Measurements from ENCODE around the gene LMOD2. TPM values are rescaled to one million over a fixed set of nuclear protein-coding genes. Genes with fewer than 3 reads are reported as not detected.
A peak's percentile ranks its signal among the peaks of the same experiment; 100 is the strongest.
"Not testable (repeated sequence)": the region's sequence is repeated elsewhere in the genome, so short reads cannot be mapped to it uniquely, and the experiment has no call there.

Gene LMOD2
- total RNA-seq, 1 experiment from 2014 or later, result not detected

DNA sequence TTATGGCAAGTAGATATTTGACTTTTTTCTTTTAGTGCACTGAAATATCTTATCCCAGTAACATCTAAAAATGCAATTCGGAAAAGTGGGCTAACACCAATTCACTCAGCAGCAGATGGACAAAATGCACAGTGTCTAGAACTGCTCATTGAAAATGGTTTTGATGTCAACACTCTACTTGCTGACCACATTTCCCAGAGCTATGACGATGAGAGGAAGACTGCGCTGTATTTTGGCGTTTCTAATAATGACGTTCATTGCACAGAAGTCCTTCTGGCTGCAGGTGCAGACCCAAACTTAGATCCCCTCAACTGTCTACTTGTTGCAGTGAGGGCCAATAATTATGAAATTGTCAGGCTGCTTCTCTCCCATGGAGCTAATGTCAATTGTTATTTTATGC lies 26.8 kb upstream of the LMOD2 start:
- BruUV-seq (replicated peaks), result no TSS peak
- Mint-ChIP-seq H3K4me1 (ENCODE audit: insufficient read depth, unreplicated experiment) (peaks cover 20% of the 10 kb centered on the region), H3K9me3 (ENCODE audit: unreplicated experiment) (no peaks in the 10 kb centered on the region), H3K4me3 (ENCODE audit: unreplicated experiment) (no peak overlapping the region), H3K36me3 (ENCODE audit: insufficient read depth, unreplicated experiment) (no peaks in the 10 kb centered on the region), H3K27me3 (ENCODE audit: insufficient read depth, unreplicated experiment) (no peaks in the 10 kb centered on the region), H3K27ac (ENCODE audit: low read depth, unreplicated experiment) (no peak overlapping the region)
- ChIA-PET POLR2A (no interaction called here), CTCF (interaction anchor here (0.6 to 1.3 kb wide), 4 partner anchors 9 to 48 kb away, joined by 3 to 4 read pairs (median 3); no protein-coding TSS in a partner anchor)
- DNase-seq (ENCODE audit: unreplicated experiment), result no peak
- TF ChIP-seq, protein P1, sequence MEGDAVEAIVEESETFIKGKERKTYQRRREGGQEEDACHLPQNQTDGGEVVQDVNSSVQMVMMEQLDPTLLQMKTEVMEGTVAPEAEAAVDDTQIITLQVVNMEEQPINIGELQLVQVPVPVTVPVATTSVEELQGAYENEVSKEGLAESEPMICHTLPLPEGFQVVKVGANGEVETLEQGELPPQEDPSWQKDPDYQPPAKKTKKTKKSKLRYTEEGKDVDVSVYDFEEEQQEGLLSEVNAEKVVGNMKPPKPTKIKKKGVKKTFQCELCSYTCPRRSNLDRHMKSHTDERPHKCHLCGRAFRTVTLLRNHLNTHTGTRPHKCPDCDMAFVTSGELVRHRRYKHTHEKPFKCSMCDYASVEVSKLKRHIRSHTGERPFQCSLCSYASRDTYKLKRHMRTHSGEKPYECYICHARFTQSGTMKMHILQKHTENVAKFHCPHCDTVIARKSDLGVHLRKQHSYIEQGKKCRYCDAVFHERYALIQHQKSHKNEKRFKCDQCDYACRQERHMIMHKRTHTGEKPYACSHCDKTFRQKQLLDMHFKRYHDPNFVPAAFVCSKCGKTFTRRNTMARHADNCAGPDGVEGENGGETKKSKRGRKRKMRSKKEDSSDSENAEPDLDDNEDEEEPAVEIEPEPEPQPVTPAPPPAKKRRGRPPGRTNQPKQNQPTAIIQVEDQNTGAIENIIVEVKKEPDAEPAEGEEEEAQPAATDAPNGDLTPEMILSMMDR (IDR thresholded peaks at IDR 0.05; ENCODE audit: unreplicated experiment), result no peak
- intact Hi-C loops (cut with micrococcal nuclease), result no loop called here

DNA sequence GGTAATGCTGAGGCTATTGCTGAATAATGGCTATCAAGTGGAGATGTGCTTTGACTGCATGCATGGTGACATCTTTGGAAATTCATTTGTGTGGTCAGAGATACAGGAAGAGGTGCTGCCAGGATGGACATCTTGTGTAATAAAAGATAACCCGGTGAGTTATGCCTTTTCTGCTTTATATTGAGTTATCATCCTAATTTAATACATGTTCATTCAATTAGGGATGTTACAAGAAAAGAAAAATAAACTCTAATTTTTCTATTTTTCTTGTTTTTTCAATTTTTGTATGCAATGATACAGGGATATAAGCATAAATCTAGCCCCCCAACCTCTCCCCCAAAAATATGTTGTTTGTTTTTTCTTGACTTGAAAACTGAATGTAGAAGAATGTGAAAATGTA lies 26.4 kb upstream of the LMOD2 start:
- ChIA-PET CTCF (interaction anchor here (0.6 to 1.3 kb wide), 2 partner anchors 21 to 49 kb away, joined by 3 to 4 read pairs; no protein-coding TSS in a partner anchor), POLR2A (no interaction called here)
- Mint-ChIP-seq H3K4me3 (ENCODE audit: unreplicated experiment) (no peak overlapping the region), H3K36me3 (ENCODE audit: insufficient read depth, unreplicated experiment) (no peaks in the 10 kb centered on the region), H3K27ac (ENCODE audit: low read depth, unreplicated experiment) (no peak overlapping the region), H3K27me3 (ENCODE audit: insufficient read depth, unreplicated experiment) (no peaks in the 10 kb centered on the region), H3K9me3 (ENCODE audit: unreplicated experiment) (no peaks in the 10 kb centered on the region), H3K4me1 (ENCODE audit: insufficient read depth, unreplicated experiment) (peaks cover 24% of the 10 kb centered on the region)
- no peak for DNase-seq (ENCODE audit: unreplicated experiment)
- TF ChIP-seq, protein P1 (IDR thresholded peaks at IDR 0.05; ENCODE audit: unreplicated experiment), result no peak
- BruUV-seq (replicated peaks), result no TSS peak
- intact Hi-C loops (cut with micrococcal nuclease), result no loop called here

DNA sequence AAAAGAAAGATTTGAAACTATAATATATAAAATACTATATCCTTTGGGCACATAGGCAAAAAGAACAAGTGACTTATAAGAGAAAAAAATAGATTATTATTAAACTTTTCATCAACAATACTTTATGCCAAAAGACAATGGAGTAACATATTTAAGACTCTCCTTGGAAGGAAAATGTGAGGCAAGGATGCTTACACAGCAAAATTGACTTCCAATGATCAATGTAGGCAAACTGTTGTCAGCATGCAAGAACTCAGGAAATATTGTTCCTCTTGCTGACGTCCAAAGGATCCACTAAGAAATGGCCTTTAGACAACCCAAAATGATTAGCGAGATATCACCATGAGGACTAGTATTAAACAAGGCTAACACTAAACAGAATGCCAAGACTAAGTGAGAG lies 22.9 kb upstream of the LMOD2 start:
- peaks cover 22% of the 10 kb centered on the region for H3K4me1 Mint-ChIP-seq (ENCODE audit: insufficient read depth, unreplicated experiment)
- TF ChIP-seq, protein P1 (IDR thresholded peaks at IDR 0.05; ENCODE audit: unreplicated experiment), result no peak
- DNase-seq (ENCODE audit: unreplicated experiment), result no peak
- H3K9me3 Mint-ChIP-seq (ENCODE audit: unreplicated experiment), result no peaks in the 10 kb centered on the region
- ChIA-PET POLR2A (interaction anchor here (1.3 kb wide), 1 partner anchor 9 kb away, joined by 4 read pairs; no protein-coding TSS in a partner anchor), CTCF (interaction anchor here (0.7 to 1.0 kb wide), 3 partner anchors 9 to 1840 kb away, joined by 3 to 5 read pairs (median 4); no protein-coding TSS in a partner anchor)
- H3K4me3 Mint-ChIP-seq (ENCODE audit: unreplicated experiment), result peak overlapping the region; percentile 1
- intact Hi-C loops (cut with micrococcal nuclease), result loop anchor here (1.0 kb wide), 1 partner anchor 116 kb away; the partner anchor contains the start of gene WASL
- peak overlapping the region; percentile 75 for H3K27ac Mint-ChIP-seq (ENCODE audit: low read depth, unreplicated experiment)
- H3K27me3 Mint-ChIP-seq (ENCODE audit: insufficient read depth, unreplicated experiment), result no peaks in the 10 kb centered on the region
- H3K36me3 Mint-ChIP-seq (ENCODE audit: insufficient read depth, unreplicated experiment), result no peaks in the 10 kb centered on the region
- no TSS peak for BruUV-seq (replicated peaks)

DNA sequence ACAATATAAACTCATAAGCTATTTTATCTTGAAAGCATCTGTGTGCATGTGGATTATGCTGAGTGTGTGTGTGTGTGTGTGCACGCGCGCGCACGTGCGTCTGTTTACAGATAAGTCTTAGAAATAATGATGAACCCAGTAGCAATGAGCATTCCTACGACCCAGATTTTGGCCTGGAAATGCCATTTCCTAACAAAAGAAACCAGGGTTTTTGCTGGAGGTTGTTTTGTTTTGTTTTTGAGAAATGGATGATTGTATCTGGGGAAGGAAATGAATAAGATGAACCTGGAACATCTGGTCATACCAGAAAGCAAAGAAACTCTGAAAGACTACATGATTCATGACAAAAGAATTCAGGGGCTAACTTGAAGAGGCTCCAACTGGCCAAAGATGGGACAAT lies 22.1 kb upstream of the LMOD2 start:
- ChIA-PET POLR2A (interaction anchor here (0.6 to 4.4 kb wide), 3 partner anchors 9 to 165 kb away, joined by 4 to 19 read pairs (median 4); partner anchors contain the start of gene WASL), CTCF (interaction anchor here (0.7 to 2.3 kb wide), 5 partner anchors 44 to 1839 kb away, joined by 4 to 12 read pairs (median 5); no protein-coding TSS in a partner anchor)
- no peaks in the 10 kb centered on the region for H3K27me3 Mint-ChIP-seq (ENCODE audit: insufficient read depth, unreplicated experiment)
- BruUV-seq (replicated peaks), result no TSS peak
- DNase-seq (ENCODE audit: unreplicated experiment), result peak; percentile 76
- intact Hi-C loops (cut with micrococcal nuclease), result loop anchor here (1.0 kb wide), 1 partner anchor 116 kb away; the partner anchor contains the start of gene WASL
- H3K36me3 Mint-ChIP-seq (ENCODE audit: insufficient read depth, unreplicated experiment), result no peaks in the 10 kb centered on the region
- H3K27ac Mint-ChIP-seq (ENCODE audit: low read depth, unreplicated experiment), result peak overlapping the region; percentile 75
- peaks cover 22% of the 10 kb centered on the region for H3K4me1 Mint-ChIP-seq (ENCODE audit: insufficient read depth, unreplicated experiment)
- TF ChIP-seq, protein P1 (IDR thresholded peaks at IDR 0.05; ENCODE audit: unreplicated experiment), result no peak
- H3K4me3 Mint-ChIP-seq (ENCODE audit: unreplicated experiment), result peak overlapping the region; percentile 1
- no peaks in the 10 kb centered on the region for H3K9me3 Mint-ChIP-seq (ENCODE audit: unreplicated experiment)

DNA sequence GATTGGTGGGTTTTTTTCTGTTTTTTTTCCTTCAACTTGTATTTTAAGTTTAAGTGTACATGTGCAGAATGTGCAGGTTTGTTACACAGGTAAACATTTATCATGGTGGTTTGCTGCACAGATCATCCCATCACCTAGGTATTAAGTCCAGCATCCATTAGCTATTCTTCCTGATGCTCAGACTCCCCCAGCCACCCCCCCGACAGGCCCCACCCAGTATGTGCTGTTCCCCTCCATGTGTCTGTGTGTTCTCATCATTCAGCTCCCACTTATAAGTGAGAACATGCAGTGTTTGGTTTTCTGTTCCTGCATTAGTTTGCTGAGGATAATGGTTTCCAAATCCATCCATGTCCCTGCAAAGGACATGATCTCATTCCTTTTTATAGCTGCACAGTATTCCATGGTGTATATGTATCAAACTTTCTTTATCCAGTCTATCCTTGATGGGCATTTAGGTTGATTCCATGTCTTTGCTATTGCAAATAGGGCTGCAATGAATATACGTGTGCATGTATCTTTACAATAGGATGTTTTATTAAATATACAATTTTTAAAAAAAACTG lies 21.6 kb upstream of the LMOD2 start:
- BruUV-seq (replicated peaks); H3K4me3 Mint-ChIP-seq (ENCODE audit: unreplicated experiment); H3K9me3 Mint-ChIP-seq (ENCODE audit: unreplicated experiment); H3K27me3 Mint-ChIP-seq (ENCODE audit: insufficient read depth, unreplicated experiment); H3K36me3 Mint-ChIP-seq (ENCODE audit: insufficient read depth, unreplicated experiment); DNase-seq (ENCODE audit: unreplicated experiment): not testable (repeated sequence)
- Mint-ChIP-seq H3K4me1 (ENCODE audit: insufficient read depth, unreplicated experiment) (peaks cover 22% of the 10 kb centered on the region), H3K27ac (ENCODE audit: low read depth, unreplicated experiment) (peak overlapping the region; percentile 75)
- ChIA-PET POLR2A (interaction anchor here (0.6 to 4.4 kb wide), 5 partner anchors 10 to 164 kb away, joined by 3 to 19 read pairs (median 4); partner anchors contain the start of gene WASL), CTCF (interaction anchor here (0.6 to 2.3 kb wide), 12 partner anchors 10 to 231 kb away, joined by 3 to 12 read pairs (median 4); no protein-coding TSS in a partner anchor)
- intact Hi-C loops (cut with micrococcal nuclease), result loop anchor here (2.0 kb wide), 6 partner anchors 41 to 283 kb away; no protein-coding TSS in a partner anchor

Measured in MCF 10A (cell line).